ENCODE data around the gene CABLES1. TPM values are rescaled to one million over a fixed set of nuclear protein-coding genes. Genes with fewer than 3 reads are reported as not detected.

The CABLES1 gene
- total RNA-seq, 1 donor from 2014 or later, result 4.2 TPM

- Mint-ChIP-seq H3K4me1 (ENCODE audit: low read depth) (peaks cover 6% of the 10 kb centered on the region), H3K36me3 (ENCODE audit: insufficient read depth) (no peaks in the 10 kb centered on the region), H3K27ac (no peak overlapping the region), H3K27me3 (peaks cover 25% of the 10 kb centered on the region), H3K4me3 (ENCODE audit: low read depth) (no peak overlapping the region), H3K9me3 (ENCODE audit: low read depth) (no peaks in the 10 kb centered on the region)
- TF ChIP-seq CTCF (IDR thresholded peaks at IDR 0.05; ENCODE audit: unreplicated experiment), result no peak
- no peak for DNase-seq (ENCODE audit: low spot score, unreplicated experiment)
These were observed 42.3 kb downstream of the CABLES1 start for GRCh38 chr18:23177433-23178072.

- H3K9me3 Mint-ChIP-seq (ENCODE audit: low read depth), result no peaks in the 10 kb centered on the region
- H3K36me3 Mint-ChIP-seq (ENCODE audit: insufficient read depth), result no peaks in the 10 kb centered on the region
- H3K27me3 Mint-ChIP-seq, result peaks cover 20% of the 10 kb centered on the region
- no peak overlapping the region for H3K27ac Mint-ChIP-seq
- DNase-seq (ENCODE audit: low spot score, unreplicated experiment), result no peak
- H3K4me3 Mint-ChIP-seq (ENCODE audit: low read depth), result no peak overlapping the region
- H3K4me1 Mint-ChIP-seq (ENCODE audit: low read depth), result peaks cover 6% of the 10 kb centered on the region
- no peak for TF ChIP-seq CTCF (IDR thresholded peaks at IDR 0.05; ENCODE audit: unreplicated experiment)
These were observed 42.9 kb downstream of the CABLES1 start for GRCh38 chr18:23178201-23178600.

GRCh38 chr18:23178661-23179081 is 43.4 kb downstream of the CABLES1 start:
- DNase-seq (ENCODE audit: low spot score, unreplicated experiment), result no peak
- TF ChIP-seq CTCF (IDR thresholded peaks at IDR 0.05; ENCODE audit: unreplicated experiment), result no peak
- Mint-ChIP-seq H3K27me3 (peaks cover 21% of the 10 kb centered on the region), H3K9me3 (ENCODE audit: low read depth) (no peaks in the 10 kb centered on the region), H3K4me3 (ENCODE audit: low read depth) (no peak overlapping the region), H3K27ac (no peak overlapping the region), H3K4me1 (ENCODE audit: low read depth) (peaks cover 6% of the 10 kb centered on the region), H3K36me3 (ENCODE audit: insufficient read depth) (no peaks in the 10 kb centered on the region)

GRCh38 chr18:23179416-23179815 is 44.1 kb downstream of the CABLES1 start:
- Mint-ChIP-seq H3K27me3 (peaks cover 19% of the 10 kb centered on the region), H3K4me3 (ENCODE audit: low read depth) (no peak overlapping the region), H3K36me3 (ENCODE audit: insufficient read depth) (no peaks in the 10 kb centered on the region), H3K4me1 (ENCODE audit: low read depth) (peaks cover 6% of the 10 kb centered on the region), H3K27ac (no peak overlapping the region), H3K9me3 (ENCODE audit: low read depth) (no peaks in the 10 kb centered on the region)
- no peak for DNase-seq (ENCODE audit: low spot score, unreplicated experiment)
- no peak for TF ChIP-seq CTCF (IDR thresholded peaks at IDR 0.05; ENCODE audit: unreplicated experiment)

- H3K27ac Mint-ChIP-seq, result no peak overlapping the region
- DNase-seq (ENCODE audit: low spot score, unreplicated experiment), result no peak
- H3K36me3 Mint-ChIP-seq (ENCODE audit: insufficient read depth), result no peaks in the 10 kb centered on the region
- H3K4me1 Mint-ChIP-seq (ENCODE audit: low read depth), result peaks cover 6% of the 10 kb centered on the region
- H3K27me3 Mint-ChIP-seq, result peaks cover 14% of the 10 kb centered on the region
- H3K4me3 Mint-ChIP-seq (ENCODE audit: low read depth), result no peak overlapping the region
- no peak for TF ChIP-seq CTCF (IDR thresholded peaks at IDR 0.05; ENCODE audit: unreplicated experiment)
- no peaks in the 10 kb centered on the region for H3K9me3 Mint-ChIP-seq (ENCODE audit: low read depth)
These were observed 46.3 kb downstream of the CABLES1 start for GRCh38 chr18:23181547-23181946.
